CD4-positive, alpha-beta T cell (primary cell): Measurements from ENCODE around the gene CLDN22. TPM values are rescaled to one million over a fixed set of nuclear protein-coding genes. Genes with fewer than 3 reads are reported as not detected.

Experiments
- ATAC-seq: fragments of 200-7000 bp; cut with Tn5 transposase; one replicate; pipeline ENCODE4 v1.10.0; 2022; ENCODE audit warnings: mild to moderate bottlenecking; ENCODE audit not compliant: poor library complexity
- CTCF ChIA-PET: fragments of 350-600 bp; sonication (Branson Sonifier 250); formaldehyde crosslinking; loops from one replicate; lab custom pipeline; 2021; ENCODE audit warnings: antibody characterized with exemption, inconsistent platforms; lab: Charles Lee
- POLR2A ChIA-PET: fragments of 350-600 bp; sonication (Branson Sonifier 250); formaldehyde crosslinking; loops from one replicate; lab custom pipeline; 2021; ENCODE audit warnings: antibody characterized with exemption, inconsistent platforms; lab: Charles Lee
- DNase-seq, 14 experiments: peaks; one replicate each; pipeline ENCODE4 v3.0.0-alpha.2; 2013 to 2020; ENCODE audit warnings: mixed read lengths in 2 of 14
- H3K27ac ChIP-seq, 2 donors: one replicate each; pipeline versions ENCODE4 v1.5.1 to v1.7.0; 2013; ENCODE audit warnings: low read length in 2 of 2, low read depth in 1 of 2, mild to moderate bottlenecking in 1 of 2
- H3K27me3 ChIP-seq, 2 experiments: 1 replicate in 1 of 2; 2 replicates in 1 of 2; pipeline versions ENCODE4 v1.6.1 to v1.7.0; 2013; ENCODE audit warnings: low read length in 2 of 2, control low read depth in 1 of 2, mild to moderate bottlenecking in 1 of 2, moderate library complexity in 1 of 2; ENCODE audit not compliant: insufficient read depth in 2 of 2, control insufficient read depth in 1 of 2
- H3K36me3 ChIP-seq: one replicate; pipeline ENCODE4 v1.6.1; 2013; ENCODE audit warnings: low read length, control low read depth; ENCODE audit not compliant: insufficient read depth
- H3K4me1 ChIP-seq: one replicate; pipeline ENCODE4 v1.6.1; 2013; ENCODE audit warnings: low read length, control low read depth; ENCODE audit not compliant: insufficient read depth
- H3K4me3 ChIP-seq: one replicate; pipeline ENCODE4 v1.5.1; 2013; ENCODE audit warnings: mild to moderate bottlenecking, low read length, moderate library complexity
- H3K9me3 ChIP-seq, 2 experiments: 1 replicate in 1 of 2; 2 replicates in 1 of 2; pipeline versions ENCODE4 v1.6.1 to v1.7.0; 2013; ENCODE audit warnings: low read length in 2 of 2, mild to moderate bottlenecking in 2 of 2, control low read depth in 1 of 2, moderate library complexity in 1 of 2; ENCODE audit not compliant: control insufficient read depth in 1 of 2, insufficient read depth in 1 of 2
- H3K27ac Mint-ChIP-seq: one replicate; pipeline ENCODE4 v1.8.0; 2020; ENCODE audit warnings: mixed read lengths
- H3K27me3 Mint-ChIP-seq: one replicate; pipeline ENCODE4 v1.8.0; 2021; ENCODE audit warnings: mixed read lengths
- H3K36me3 Mint-ChIP-seq: one replicate; pipeline ENCODE4 v1.8.0; 2021; ENCODE audit warnings: low read depth, mixed read lengths
- H3K4me1 Mint-ChIP-seq: one replicate; pipeline ENCODE4 v1.8.0; 2021; ENCODE audit warnings: low read depth, mixed read lengths
- H3K4me3 Mint-ChIP-seq: one replicate; pipeline ENCODE4 v1.8.0; 2020; ENCODE audit warnings: mild to moderate bottlenecking, mixed read lengths
- H3K9me3 Mint-ChIP-seq: one replicate; pipeline ENCODE4 v1.8.0; 2020; ENCODE audit warnings: mixed read lengths
- intact Hi-C, 2 experiments: fragments of 100-400 bp; cut with DNase I in 1 of 2; cut with micrococcal nuclease in 1 of 2; formaldehyde crosslinking; loops; one replicate each; pipeline versions ENCODE4 v1.15.1 to v1.9.0; 2023 to 2025; cut with DNase I, micrococcal nuclease
- total RNA-seq, 174 experiments: library from RNA in 2 of 174; stranded (reverse) in 2 of 174; gene quantifications; one replicate each; pipeline ENCODE4 v1.2.3 and lab custom pipeline; 2021 to 2026
- TF ChIP-seq, protein P1 (sequence below): fragments of 200-600 bp; IDR thresholded peaks from one replicate; pipeline ENCODE4 v1.8.0; 2022; ENCODE audit warnings: antibody characterized with exemption, mild to moderate bottlenecking

The CLDN22 gene
- total RNA-seq, 2 experiments from 2014 or later: not detected

DNA sequence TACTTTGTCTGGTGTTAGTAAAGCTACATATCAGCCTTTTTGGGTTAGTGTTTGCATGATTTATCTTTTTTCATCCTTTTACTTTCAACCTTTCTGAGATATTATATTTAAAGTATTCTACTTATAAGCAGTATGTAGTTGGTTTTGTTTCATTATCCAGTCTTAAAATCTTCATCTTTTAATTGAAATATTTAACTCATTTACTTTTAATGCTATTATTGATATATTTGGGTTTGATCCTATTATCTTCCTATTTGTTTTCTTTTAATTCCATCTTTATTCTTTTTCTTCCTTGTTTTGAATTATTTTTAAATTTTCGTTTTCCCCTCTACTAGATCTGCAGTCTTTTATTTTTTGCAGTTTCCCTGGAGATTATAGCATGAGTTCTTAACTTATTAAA is 44.0 kb downstream of the CLDN22 start:
- Histone ChIP-seq H3K27ac (no peak overlapping the region), H3K4me3 (no peak overlapping the region), H3K4me1 (no peaks in the 10 kb centered on the region), H3K9me3 (peaks cover 0 to 22% of the 10 kb centered on the region in 2 experiments), H3K27me3 (no peaks in the 10 kb centered on the region), H3K36me3 (no peaks in the 10 kb centered on the region)
- H3K4me3 Mint-ChIP-seq: no peak overlapping the region
- peaks cover 53% of the 10 kb centered on the region for H3K36me3 Mint-ChIP-seq
- no peaks in the 10 kb centered on the region for H3K4me1 Mint-ChIP-seq
- ChIA-PET CTCF (no interaction called here), POLR2A (no interaction called here)
- intact Hi-C loops: no loop called here
- H3K27ac Mint-ChIP-seq: no peak overlapping the region
- H3K27me3 Mint-ChIP-seq: peaks cover 5% of the 10 kb centered on the region
- H3K9me3 Mint-ChIP-seq: peaks cover 3% of the 10 kb centered on the region
- DNase-seq: no peak
- no peak for ATAC-seq
- TF ChIP-seq, protein P1, sequence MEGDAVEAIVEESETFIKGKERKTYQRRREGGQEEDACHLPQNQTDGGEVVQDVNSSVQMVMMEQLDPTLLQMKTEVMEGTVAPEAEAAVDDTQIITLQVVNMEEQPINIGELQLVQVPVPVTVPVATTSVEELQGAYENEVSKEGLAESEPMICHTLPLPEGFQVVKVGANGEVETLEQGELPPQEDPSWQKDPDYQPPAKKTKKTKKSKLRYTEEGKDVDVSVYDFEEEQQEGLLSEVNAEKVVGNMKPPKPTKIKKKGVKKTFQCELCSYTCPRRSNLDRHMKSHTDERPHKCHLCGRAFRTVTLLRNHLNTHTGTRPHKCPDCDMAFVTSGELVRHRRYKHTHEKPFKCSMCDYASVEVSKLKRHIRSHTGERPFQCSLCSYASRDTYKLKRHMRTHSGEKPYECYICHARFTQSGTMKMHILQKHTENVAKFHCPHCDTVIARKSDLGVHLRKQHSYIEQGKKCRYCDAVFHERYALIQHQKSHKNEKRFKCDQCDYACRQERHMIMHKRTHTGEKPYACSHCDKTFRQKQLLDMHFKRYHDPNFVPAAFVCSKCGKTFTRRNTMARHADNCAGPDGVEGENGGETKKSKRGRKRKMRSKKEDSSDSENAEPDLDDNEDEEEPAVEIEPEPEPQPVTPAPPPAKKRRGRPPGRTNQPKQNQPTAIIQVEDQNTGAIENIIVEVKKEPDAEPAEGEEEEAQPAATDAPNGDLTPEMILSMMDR: no peak

DNA sequence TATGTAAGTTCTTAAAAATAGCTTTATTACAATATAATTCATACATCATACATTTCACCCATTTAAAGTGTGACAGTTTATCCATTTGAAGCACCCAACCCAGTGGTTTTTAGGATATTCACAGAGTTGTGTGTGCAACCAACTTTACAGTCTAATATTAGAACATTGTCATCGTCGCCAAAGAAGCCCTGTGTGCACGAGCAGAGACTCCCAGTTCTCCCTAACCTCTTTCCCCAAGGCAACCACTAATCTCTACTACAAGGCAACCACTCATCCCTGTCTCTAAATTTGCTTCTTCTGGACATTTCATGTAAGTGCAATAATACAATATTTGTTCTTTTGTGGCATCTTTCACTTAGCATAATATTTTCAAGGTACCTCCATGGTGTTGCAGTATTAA is 47.7 kb downstream of the CLDN22 start:
- POLR2A ChIA-PET: no interaction called here
- H3K36me3 ChIP-seq: no peaks in the 10 kb centered on the region
- H3K27ac ChIP-seq: no peak overlapping the region
- H3K27ac Mint-ChIP-seq: no peak overlapping the region
- H3K27me3 ChIP-seq: no peaks in the 10 kb centered on the region
- H3K9me3 Mint-ChIP-seq: peaks cover 3% of the 10 kb centered on the region
- H3K9me3 ChIP-seq: peaks cover 0 to 22% of the 10 kb centered on the region in 2 experiments
- TF ChIP-seq, protein P1: no peak
- no peaks in the 10 kb centered on the region for H3K4me1 Mint-ChIP-seq
- intact Hi-C loops: no loop called here
- no peak overlapping the region for H3K4me3 Mint-ChIP-seq
- no peak for DNase-seq
- H3K27me3 Mint-ChIP-seq: no peaks in the 10 kb centered on the region
- H3K4me3 ChIP-seq: no peak overlapping the region
- CTCF ChIA-PET: no interaction called here
- H3K36me3 Mint-ChIP-seq: peaks cover 47% of the 10 kb centered on the region
- ATAC-seq: no peak
- no peaks in the 10 kb centered on the region for H3K4me1 ChIP-seq

DNA sequence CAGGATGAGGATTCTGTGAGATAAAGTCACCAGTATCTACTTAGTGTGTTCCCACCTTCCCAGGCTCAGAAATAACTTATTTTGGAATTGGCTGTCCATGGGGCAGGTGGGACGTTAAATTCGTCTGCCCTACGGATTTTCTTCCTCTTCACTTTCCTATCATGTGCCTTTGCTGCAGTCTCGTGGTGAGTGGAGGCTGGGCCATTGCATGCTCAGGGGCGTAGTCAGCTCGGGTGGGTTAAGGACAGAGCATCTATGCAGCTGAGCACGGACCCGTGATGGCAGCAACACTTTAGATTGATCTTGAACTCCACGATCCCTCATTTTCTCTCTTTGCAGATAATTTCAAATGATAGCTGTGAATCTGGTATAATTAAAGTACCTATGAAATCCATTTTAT is 51.5 kb downstream of the CLDN22 start:
- DNase-seq (no peak), ATAC-seq (no peak)
- H3K9me3 Mint-ChIP-seq: no peaks in the 10 kb centered on the region
- intact Hi-C loops: no loop called here
- ChIA-PET CTCF (no interaction called here), POLR2A (no interaction called here)
- Histone ChIP-seq H3K36me3 (no peaks in the 10 kb centered on the region), H3K4me1 (no peaks in the 10 kb centered on the region), H3K4me3 (no peak overlapping the region), H3K27me3 (no peaks in the 10 kb centered on the region), H3K27ac (no peak overlapping the region), H3K9me3 (no peaks in the 10 kb centered on the region)
- H3K4me3 Mint-ChIP-seq: no peak overlapping the region
- H3K27me3 Mint-ChIP-seq: no peaks in the 10 kb centered on the region
- TF ChIP-seq, protein P1: no peak
- no peak overlapping the region for H3K27ac Mint-ChIP-seq
- H3K36me3 Mint-ChIP-seq: peaks cover 20% of the 10 kb centered on the region
- H3K4me1 Mint-ChIP-seq: no peaks in the 10 kb centered on the region

Other genes with a start within 250 kb of the CLDN22 start
- 1 to 10 TPM; 4.1 to 4.9 TPM for gene WWC2, start 221.0 kb downstream of the CLDN22 start, total RNA-seq
- gene CLDN24, start 2.1 kb upstream of the CLDN22 start, total RNA-seq: not detected
- 10 to 100 TPM; 55.7 to 56.9 TPM for gene CDKN2AIP, start 124.4 kb upstream of the CLDN22 start, total RNA-seq
- 10 to 100 TPM; 12.5 to 12.8 TPM for gene ING2, start 184.8 kb upstream of the CLDN22 start, total RNA-seq